Kidney capillary endothelial cell (primary cell): ENCODE data around the gene DDX54.

Experiments used
- DNase-seq: peaks from one replicate; pipeline ENCODE4 v3.0.0-alpha.2; 2018; ENCODE audit warnings: low spot score

DDX54 gene

DNA sequence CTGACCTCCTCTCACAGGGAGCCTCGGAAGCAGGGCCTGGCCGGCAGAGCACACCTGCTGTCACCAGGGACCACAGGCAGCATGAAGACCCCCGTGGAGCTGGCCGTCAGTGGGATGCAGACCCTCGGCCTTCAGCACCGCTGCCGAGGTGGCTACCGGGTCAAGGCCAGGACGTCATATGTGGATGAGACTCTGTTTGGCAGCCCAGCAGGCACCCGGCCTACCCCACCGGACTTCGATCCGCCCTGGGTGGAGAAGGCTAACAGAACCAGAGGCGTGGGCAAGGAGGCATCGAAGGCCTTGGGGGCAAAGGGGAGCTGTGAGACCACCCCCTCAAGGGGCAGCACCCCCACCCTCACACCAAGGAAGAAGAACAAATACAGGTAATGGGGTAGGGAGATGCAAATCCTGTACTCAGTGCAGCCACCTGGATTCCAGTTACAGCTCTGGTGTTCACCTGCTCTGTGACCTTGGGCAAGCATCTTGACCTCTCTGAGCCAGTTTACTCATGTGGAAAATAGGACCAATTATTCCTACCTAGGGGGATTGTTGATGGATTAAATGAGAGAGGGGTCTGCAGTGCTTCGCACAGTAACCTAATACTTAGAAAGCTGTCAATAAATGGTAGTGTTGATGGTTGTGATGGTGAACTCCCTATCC, 1.5 kb upstream of the DDX54 start:
- DNase-seq: no peak

DNA sequence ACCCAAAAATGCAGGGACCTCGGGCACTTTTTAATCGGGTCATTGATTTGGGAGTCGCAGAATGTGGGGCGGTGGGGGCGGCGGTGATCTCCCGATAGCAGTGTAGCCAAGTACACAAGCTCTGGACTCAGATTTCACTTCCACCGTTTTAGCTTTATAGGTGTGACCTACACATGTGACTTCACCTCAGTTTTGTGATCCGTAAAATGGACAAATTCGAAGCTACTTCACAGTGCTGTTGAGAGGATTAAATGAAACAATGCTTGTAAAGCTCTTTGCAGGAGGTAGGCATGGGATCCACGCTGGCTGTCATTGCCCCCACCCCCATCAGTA, 721 bp upstream of the DDX54 start:
- no peak for DNase-seq

DNA sequence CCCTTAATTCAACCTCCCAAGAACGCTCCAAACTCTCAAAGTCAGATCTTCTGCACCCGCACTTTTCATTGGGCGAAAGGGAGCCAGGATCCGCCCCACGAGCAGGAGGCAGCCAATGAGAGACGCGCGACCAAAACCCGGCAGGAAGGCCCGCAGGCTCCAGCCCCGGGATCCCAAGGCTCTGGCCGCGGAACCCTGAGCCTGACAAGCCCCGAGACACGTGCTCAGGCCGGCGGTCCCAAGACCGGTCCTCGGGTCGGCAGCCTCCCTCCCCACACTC, 438 bp downstream of the DDX54 start:
- DNase-seq: peak; percentile 80

DNA sequence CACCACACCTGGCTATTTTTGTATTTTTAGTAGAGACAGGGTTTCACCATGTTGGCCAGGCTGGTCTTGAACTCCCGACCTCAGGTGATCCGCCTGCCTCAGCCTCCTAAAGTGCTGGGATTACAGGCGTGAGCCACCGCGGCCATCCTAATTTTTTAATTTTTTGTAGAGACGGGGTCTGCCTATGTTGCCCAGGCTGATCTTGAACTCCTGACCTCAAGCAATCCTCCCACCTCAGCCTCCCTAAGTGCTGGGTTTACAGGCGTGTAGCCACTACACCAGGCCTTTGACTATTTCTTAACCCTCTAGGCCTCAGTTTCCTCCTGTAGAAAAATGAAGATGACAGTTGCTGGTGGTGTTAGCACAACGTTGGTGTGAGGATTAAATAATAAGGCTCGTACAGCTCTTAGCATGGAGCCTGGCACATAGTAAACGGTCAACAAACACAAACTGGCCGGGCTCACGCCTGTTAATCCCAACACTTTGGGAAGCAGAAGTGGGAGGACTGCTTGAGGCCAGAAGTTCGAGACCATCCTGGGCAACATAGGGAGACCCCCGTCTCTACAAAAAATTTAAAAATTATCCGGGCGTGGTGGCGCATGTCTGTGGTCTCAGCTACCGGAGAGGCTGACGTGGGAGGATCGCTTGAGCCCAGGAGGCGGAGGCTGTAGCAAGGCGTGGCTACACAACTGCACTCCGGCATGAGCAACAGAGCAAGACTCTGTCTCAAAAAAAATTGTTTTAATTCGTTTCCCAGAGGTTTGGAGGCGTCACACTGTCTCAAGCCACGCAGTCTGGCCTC, 979 bp downstream of the DDX54 start:
- no peak for DNase-seq

DNA sequence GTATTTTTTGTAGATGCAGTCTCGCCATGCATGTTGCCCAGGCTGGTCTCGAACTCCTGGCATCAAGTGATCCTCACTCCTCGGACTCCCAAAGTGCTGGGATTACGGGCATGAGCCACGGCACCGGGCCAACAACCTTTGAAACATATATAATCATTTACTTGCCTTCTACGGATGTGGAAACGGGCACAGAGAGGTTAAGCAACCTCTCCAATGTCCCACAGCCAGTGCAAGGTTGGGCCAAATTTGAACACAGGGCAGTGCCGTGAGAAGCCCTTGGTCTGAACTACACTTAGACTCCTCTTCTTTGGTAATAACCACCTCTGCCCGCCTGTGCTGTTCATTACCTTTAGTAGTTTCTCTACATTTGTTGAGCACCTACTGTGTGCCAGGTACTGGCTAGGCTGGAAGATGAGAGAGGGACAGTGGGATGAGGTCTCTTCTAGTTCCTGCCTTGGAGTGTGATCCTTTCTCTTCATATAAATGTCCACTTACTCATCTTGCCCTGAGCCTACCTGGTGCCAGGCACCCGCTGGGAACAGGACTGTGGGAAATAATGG, 2.2 kb downstream of the DDX54 start:
- no peak for DNase-seq

DNA sequence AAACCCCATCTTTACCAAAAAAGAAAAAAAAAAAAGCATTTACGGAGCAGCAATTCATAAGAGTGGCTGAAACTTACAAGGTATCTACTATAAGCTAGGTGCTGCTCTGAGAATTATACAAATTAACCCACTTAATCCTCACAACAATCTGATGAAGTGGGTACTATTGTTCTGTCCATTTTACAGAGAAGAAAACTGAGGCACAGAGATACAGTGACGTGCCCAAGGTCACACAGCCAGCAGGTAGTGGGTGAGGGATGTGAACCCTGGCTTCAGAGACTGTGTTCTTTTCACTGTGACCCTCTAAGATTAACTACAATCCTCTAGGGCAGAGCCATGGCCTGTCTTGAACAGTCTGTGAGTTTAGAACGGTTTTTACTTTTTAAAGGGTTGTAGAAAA, 3.3 kb downstream of the DDX54 start:
- no peak for DNase-seq

DNA sequence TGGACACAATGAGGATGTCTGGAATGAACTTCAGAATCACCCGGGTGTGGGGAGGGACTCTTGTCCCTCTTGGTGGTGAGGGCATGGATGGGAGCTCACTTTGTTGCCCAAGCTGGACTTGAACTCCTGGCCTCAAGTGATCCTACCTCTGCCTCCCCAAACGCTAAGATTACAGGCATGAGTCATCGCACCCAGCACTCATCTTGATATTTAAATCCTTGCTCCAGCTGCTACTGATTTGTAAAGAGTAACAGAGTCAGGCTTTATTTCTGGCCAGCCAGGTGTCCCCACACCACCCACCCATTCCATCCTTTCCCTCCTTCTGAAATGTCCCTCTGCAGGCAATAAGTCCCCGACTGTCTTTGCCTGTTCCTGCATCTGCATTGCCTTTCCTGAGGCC, 4.9 kb downstream of the DDX54 start:
- DNase-seq: no peak

DNA sequence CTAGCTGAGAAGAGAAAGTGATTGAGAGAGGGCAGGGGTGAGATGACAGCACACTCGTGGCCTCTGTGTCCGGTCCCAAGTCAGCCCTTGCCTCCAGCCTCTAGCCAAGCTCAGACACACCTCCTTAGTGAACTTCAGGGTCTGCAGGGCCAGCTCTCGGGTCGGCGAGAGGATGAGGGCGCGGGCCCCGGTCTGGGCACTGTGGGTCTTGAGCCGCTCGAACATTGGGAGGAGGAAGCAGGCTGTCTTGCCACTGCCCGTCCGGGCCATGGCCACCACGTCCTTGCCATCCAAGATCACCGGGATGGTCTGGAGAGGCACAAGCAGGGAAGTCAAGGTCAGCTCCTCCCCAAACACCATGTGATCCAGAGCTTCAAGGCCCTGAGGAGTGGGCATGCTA, 6.3 kb downstream of the DDX54 start:
- DNase-seq: no peak

DNA sequence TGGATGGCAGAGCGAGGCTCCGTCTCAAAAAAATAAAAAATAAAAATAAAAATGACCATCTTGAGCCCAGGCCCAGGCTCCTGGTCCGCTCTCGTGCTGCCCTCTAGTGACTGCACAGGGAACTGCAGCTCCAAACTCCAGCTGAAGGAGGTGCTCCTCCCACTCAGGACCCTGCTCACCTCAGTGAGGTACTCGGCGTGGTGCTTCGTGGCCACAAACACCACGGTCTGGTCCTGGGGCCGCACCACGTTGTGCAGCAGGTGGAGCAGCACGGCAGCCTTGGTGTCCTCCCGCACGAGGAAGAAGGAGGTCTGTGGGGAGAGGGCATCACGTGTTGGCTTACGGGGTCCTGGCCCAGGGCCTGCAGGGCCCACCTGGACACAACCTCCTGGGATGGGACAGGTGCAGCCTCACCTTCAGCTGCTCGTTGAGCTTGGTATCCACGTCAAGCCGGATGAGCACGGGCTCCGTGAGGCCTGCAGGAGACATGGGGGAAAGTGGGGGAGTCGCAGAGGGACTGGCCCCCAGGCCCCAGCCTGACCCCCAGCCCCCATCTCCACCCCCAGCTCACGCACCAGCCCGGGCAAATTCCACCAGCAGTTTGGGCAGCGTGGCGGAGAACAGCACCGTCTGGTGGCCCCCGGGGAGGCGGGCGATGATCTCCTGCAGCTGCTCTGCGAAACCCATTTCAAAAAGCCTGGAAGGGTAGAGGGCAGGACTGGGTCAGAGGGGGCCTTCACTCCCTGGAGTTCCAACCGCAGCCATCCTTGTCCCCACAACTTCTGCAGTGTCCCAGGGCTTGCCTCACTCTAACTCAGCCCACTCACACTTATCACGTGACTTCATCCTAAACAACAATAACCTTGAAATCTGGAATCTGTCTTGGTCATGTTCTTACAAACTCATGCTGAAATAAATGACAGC, 10.6 kb downstream of the DDX54 start:
- peak; percentile 48 for DNase-seq

DNA sequence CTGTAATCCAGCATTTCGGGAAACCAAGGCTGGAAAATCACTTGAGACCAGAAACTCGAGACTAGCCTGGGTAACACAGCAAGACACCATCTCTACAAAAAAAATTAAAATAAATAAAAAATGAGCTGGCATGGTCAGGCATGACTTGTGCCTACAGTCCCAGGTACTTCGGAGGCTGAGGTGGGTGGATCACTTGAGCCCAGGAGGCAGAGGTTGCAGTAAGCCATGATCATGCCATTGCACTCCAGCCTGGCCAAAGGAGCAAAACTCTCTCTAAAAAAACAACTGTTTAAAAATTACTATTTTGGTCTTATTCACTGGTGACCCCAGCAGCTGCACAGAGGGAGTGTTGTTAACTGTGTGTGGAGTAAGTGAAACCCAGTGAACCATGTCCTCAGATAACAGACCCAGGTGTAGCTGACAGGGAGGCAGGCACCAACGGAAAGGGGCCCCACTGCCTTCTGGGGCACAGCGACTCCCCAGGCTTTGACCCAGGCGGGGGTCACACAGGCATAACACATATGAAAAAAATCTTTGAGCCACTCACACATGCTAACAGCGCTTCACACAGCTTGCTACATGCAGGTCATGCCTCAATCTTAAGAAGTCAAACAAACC, 12.1 kb downstream of the DDX54 start:
- DNase-seq: no peak

DNA sequence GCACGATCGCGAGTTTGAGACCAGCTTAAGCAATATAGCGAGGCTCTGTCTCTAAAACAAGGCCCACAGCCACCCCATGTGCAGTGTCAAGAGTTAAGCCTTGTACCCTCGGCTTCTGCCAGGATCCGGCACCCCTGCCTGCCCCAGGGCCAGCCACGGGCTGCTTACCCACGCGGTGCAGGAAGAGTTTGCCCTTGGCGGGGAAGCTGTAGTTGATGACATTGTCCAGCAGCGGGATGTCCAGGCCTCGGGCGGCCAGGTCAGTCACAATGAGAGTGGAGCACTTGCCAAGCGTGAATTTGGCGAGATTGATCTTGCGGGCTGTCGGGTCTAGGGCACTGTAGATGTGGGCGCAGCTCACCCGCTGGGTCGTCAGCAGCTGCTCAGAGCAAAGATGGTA, 13.1 kb downstream of the DDX54 start:
- DNase-seq: no peak

DNA sequence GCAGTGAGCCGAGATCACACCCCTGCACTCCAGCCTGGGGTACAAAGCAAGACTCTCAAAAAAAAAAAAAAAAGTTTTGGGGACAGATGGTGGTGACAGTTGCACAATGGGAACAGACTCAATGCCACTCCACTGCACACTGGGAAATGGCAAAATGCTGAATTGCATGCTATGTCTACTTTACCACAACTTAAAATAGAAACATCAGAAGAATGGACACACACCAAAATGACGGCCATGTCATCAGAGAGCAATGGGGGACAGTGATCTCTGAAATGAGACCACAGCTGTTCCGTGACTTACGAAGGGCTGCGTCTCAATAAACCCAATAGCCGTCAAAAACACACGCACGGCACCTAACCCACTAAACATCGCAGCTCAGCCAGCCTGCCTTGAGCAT, 13.7 kb downstream of the DDX54 start:
- no peak for DNase-seq

DNA sequence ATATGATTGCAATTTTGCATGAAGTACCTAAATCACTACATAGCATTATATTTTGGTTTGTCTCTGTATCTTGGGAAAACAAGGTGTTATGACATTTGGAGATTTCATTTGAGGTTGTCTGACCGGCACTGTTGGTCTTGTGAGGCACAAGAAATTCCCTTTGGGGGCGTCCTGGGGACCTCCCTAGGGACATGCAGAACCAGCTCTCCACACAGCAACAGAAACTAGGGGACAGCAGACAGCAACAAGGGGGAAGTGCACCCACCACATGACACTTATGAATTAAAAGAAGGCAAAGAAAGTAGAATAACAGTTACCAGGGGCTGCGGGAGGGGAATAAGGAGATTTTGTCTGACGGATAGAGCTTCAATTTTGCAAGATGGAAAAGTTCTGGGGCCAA, 14.4 kb downstream of the DDX54 start:
- no peak for DNase-seq

DNA sequence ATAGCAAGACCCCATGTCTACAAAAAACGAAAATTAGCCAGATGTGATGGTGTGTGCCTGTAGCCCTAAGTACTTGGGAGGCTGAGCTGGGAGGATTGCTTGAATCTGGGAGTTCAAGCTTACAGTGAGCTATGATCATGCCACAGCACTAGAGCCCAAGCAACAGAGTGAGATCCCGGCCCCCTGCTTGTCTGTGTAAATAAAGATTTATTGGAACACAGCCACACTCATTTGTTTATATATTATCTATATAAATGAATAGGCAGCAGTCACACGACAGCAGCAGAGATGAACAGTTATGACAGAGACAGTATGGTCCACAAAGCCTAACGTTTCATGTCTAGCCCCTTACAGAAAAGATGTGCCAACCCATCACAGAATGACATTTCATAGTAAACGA, 14.8 kb downstream of the DDX54 start:
- no peak for DNase-seq

DNA sequence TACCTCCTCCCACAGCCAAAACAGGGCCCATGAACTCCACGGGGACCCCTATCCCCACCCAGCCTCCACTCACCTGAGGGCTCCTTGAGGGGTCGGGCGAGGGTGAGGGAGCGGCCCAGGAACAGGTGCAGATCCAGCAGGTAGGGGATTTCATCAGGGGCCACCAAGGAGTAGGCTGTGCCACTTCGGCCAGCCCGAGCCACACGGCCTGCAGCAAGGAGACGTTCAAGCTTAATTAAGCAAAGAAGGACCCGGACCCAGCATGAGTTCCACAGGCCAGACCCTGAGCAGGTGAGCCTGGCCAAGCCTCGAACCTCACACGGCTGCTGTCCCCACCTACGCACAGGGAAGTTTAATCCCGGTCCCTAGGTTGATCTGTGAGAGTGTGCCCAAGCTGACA, 15.6 kb downstream of the DDX54 start:
- DNase-seq: no peak

DNA sequence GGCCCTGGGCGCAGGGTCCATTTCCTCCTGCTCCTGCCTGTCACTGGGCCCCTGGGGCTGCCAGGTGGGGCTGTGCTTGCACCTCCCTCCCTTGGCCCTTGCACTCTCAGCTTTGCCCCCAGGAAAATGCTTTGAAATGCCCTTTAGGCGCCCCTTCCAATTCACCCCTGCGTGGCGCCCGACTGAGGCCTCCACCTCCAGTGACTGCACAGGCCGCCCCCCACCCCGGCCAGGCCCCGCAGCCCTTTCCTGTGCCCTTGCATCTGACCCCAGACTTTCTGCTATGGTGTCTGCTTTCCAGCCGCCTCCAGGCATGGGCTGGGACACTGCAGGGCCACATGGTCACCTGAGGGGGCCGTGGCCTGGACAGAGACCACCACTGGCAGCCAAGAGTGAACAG, 17.4 kb downstream of the DDX54 start:
- DNase-seq: no peak

DNA sequence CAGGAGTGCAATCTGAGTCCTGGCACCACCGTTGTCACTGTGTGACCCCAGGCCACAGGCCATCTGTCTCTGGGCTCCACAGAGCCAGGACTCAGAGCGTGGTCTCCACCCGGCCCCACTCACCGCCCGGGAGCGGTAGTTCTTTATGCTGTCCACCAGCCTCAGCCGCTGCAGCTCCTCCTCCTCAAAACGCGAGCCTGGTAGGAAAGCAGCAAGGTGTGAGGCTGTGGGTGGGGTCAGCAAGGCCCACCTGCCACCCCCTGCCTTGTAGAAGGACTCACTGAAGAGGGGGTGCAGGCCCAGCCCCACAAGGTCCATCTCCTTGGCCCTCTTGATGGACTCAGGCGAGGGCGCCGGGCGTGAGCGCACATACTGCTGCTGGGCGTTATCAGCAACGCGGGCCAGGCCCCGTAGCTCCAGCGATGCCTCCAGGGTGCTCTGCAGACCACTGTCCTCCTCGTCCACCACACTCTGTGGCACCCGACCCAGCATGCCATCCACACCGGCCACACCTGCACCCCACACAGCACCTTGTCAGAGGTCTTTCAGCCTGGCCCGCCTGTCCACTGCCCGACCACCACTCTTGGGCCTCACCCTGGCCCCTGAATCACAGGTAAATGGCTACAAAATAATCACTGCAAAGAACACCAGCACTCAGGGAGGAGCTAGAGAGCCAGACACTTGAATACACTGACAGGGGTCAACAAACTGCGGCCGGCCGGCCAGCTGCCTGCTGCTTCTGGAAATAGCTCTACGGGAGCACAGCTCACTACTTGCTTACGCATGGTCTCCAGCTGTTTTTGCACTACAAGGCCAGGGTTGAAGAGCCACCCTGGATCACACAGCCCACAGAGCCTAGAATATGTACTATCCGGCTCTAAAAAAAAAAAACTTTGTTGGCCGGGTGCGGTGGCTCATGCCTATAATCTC, 19.5 kb downstream of the DDX54 start:
- DNase-seq: no peak

DNA sequence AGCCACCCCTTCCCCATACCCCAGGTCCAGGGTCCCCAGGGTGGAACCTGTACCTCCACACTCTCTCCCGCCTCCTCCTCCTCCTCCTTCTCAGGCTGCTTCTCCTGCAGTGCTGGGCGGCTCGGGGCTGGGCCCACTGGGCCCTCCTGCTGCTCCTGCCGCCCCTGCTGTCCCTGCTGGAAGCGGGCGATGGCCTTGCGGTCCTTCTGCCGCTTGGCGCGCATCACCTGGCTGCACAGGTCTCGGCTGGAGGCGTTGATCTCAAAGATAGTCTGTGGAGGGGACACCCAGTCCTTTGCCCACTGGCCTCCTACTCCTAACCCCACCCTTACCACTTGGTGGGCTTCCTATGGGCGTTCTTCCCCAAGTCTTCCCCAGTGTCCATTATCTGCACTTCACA, 21.3 kb downstream of the DDX54 start:
- no peak for DNase-seq

DNA sequence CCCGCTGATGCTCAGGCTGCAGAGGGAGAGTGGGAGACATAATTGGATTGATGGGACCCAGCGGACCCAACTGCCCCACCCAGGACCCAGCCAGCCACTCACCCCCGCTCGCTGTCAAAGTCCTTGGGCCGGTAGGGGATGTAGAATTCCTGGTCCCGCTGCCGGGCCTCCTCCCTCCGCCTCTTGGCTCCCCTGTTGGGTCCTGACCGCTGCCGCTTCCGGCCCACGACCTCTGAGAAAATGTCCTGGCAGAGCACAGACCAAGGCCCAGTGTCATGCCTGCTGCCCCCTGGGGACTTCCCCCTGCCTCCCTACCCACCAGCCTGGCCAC, 22.3 kb downstream of the DDX54 start:
- no peak for DNase-seq

DNA sequence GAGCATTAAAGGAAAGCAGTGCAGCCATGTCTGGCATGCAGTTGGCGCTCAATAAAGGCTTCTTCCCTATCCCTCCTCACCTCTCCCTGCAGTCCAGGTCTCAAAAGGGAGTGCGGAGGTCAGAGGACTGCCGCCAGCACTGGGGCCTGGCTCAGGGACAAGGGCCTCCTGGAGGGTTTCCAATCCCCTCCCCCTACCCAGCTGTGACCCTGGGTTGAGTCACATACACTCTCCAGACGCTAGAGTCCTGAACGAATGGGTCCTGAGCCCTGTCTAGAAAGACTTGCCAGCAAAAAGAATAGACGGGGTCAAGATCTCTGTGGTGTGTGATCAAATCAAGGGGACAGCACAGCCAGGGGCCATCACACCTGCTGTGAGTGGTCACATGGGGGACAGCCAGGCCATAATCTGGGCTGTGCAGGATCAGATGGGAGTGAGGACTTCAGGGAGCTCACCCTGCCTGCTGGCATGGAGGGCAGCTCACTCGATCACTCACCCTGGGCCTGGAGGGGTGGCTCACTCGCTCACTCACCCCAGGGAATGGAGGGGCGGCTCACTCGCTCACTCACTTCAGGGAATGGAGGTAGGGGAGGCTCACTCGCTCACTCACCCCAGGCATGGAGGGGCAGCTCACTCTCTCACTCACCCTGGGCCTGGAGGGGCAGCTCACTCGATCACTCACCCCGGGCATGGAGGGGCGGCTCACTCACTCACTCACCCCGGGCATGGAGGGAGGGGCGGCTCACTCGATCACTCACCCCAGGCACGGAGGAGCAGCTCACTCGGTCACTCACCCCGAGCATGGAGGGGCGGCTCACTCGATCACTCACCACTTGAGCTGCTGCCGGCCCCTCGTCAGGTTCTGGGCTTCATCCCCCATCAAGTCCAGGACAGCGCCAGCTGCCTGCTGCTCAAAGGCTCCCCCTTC, 22.9 kb downstream of the DDX54 start:
- peak; percentile 16 for DNase-seq
